ENCODE measurements around the gene ZBTB43. TPM values are rescaled to one million over a fixed set of nuclear protein-coding genes. Genes with fewer than 3 reads are reported as not detected.

Gene ZBTB43
- total RNA-seq, 2 experiments from 2014 or later, result 13.6 to 19.1 TPM

GRCh38 chr9:126842977-126843799 is 38.3 kb downstream of the ZBTB43 start:
- ChIA-PET POLR2A (interaction anchor here (1.3 kb wide), 1 partner anchor 38 kb away, joined by 5 read pairs; the partner anchor contains the start of gene ZBTB43), CTCF (interaction anchor here (1.0 to 2.7 kb wide), 3 partner anchors 16 to 137 kb away, joined by 3 to 8 read pairs (median 5); no protein-coding TSS in a partner anchor)
- Mint-ChIP-seq H3K36me3 (ENCODE audit: low read depth) (no peaks in the 10 kb centered on the region), H3K9me3 (ENCODE audit: insufficient read depth) (no peaks in the 10 kb centered on the region), H3K27me3 (ENCODE audit: low read depth) (no peaks in the 10 kb centered on the region), H3K4me1 (ENCODE audit: low read depth) (peaks cover 7% of the 10 kb centered on the region), H3K27ac (no peak overlapping the region), H3K4me3 (no peak overlapping the region)
- DNase-seq (no peak), ATAC-seq (no peak)

- CTCF ChIA-PET, result interaction anchor here (2.0 to 2.7 kb wide), 2 partner anchors 16 to 138 kb away, joined by 6 to 8 read pairs; partner anchors contain the start of gene ZBTB34
- POLR2A ChIA-PET, result no interaction called here
- no peaks in the 10 kb centered on the region for H3K9me3 Mint-ChIP-seq (ENCODE audit: insufficient read depth)
- H3K27me3 Mint-ChIP-seq (ENCODE audit: low read depth), result no peaks in the 10 kb centered on the region
- H3K4me1 Mint-ChIP-seq (ENCODE audit: low read depth), result peaks cover 2% of the 10 kb centered on the region
- no peak overlapping the region for H3K4me3 Mint-ChIP-seq
- DNase-seq (no peak), ATAC-seq (no peak)
- no peak overlapping the region for H3K27ac Mint-ChIP-seq
- H3K36me3 Mint-ChIP-seq (ENCODE audit: low read depth), result no peaks in the 10 kb centered on the region
These were observed 39.2 kb downstream of the ZBTB43 start for GRCh38 chr9:126844085-126844484.

- no peaks in the 10 kb centered on the region for H3K9me3 Mint-ChIP-seq (ENCODE audit: insufficient read depth)
- H3K36me3 Mint-ChIP-seq (ENCODE audit: low read depth), result no peaks in the 10 kb centered on the region
- H3K27me3 Mint-ChIP-seq (ENCODE audit: low read depth), result peaks cover 9% of the 10 kb centered on the region
- H3K4me1 Mint-ChIP-seq (ENCODE audit: low read depth), result peaks cover 2% of the 10 kb centered on the region
- CTCF ChIA-PET, result no interaction called here
- no peak overlapping the region for H3K4me3 Mint-ChIP-seq
- DNase-seq, result no peak
- ATAC-seq, result no peak
- H3K27ac Mint-ChIP-seq, result no peak overlapping the region
- POLR2A ChIA-PET, result interaction anchor here (0.9 kb wide), 1 partner anchor 12 kb away, joined by 3 read pairs; no protein-coding TSS in a partner anchor
These were observed 42.2 kb downstream of the ZBTB43 start for GRCh38 chr9:126847051-126847450.

GRCh38 chr9:126849591-126850225 is 44.9 kb downstream of the ZBTB43 start:
- ChIA-PET CTCF (interaction anchor here (0.8 to 1.9 kb wide), 3 partner anchors 8 to 56 kb away, joined by 3 to 9 read pairs (median 3); partner anchors contain the start of gene ZBTB34), POLR2A (interaction anchor here (0.6 kb wide), 1 partner anchor 270 kb away, joined by 3 read pairs; no protein-coding TSS in a partner anchor)
- H3K4me1 Mint-ChIP-seq (ENCODE audit: low read depth), result no peaks in the 10 kb centered on the region
- H3K27me3 Mint-ChIP-seq (ENCODE audit: low read depth), result peaks cover 23% of the 10 kb centered on the region
- no peak overlapping the region for H3K27ac Mint-ChIP-seq
- ATAC-seq (no peak), DNase-seq (no peak)
- H3K4me3 Mint-ChIP-seq, result no peak overlapping the region
- no peaks in the 10 kb centered on the region for H3K9me3 Mint-ChIP-seq (ENCODE audit: insufficient read depth)
- H3K36me3 Mint-ChIP-seq (ENCODE audit: low read depth), result no peaks in the 10 kb centered on the region

GRCh38 chr9:126851286-126851880 is 46.5 kb downstream of the ZBTB43 start:
- Mint-ChIP-seq H3K4me3 (no peak overlapping the region), H3K9me3 (ENCODE audit: insufficient read depth) (no peaks in the 10 kb centered on the region), H3K27me3 (ENCODE audit: low read depth) (peaks cover 32% of the 10 kb centered on the region), H3K36me3 (ENCODE audit: low read depth) (no peaks in the 10 kb centered on the region), H3K4me1 (ENCODE audit: low read depth) (no peaks in the 10 kb centered on the region), H3K27ac (no peak overlapping the region)
- ChIA-PET POLR2A (no interaction called here), CTCF (no interaction called here)
- no peak for DNase-seq
- ATAC-seq, result no peak

GRCh38 chr9:126852086-126852688 is 47.3 kb downstream of the ZBTB43 start:
- H3K27me3 Mint-ChIP-seq (ENCODE audit: low read depth), result peaks cover 34% of the 10 kb centered on the region
- CTCF ChIA-PET, result interaction anchor here (0.8 to 0.9 kb wide), 2 partner anchors 70 to 146 kb away, joined by 3 read pairs; no protein-coding TSS in a partner anchor
- DNase-seq, result no peak
- H3K4me1 Mint-ChIP-seq (ENCODE audit: low read depth), result no peaks in the 10 kb centered on the region
- POLR2A ChIA-PET, result no interaction called here
- H3K27ac Mint-ChIP-seq, result no peak overlapping the region
- H3K4me3 Mint-ChIP-seq, result no peak overlapping the region
- H3K36me3 Mint-ChIP-seq (ENCODE audit: low read depth), result no peaks in the 10 kb centered on the region
- ATAC-seq, result no peak
- no peaks in the 10 kb centered on the region for H3K9me3 Mint-ChIP-seq (ENCODE audit: insufficient read depth)

- Mint-ChIP-seq H3K27ac (no peak overlapping the region), H3K36me3 (ENCODE audit: low read depth) (no peaks in the 10 kb centered on the region), H3K27me3 (ENCODE audit: low read depth) (peaks cover 36% of the 10 kb centered on the region), H3K9me3 (ENCODE audit: insufficient read depth) (no peaks in the 10 kb centered on the region), H3K4me1 (ENCODE audit: low read depth) (no peaks in the 10 kb centered on the region), H3K4me3 (no peak overlapping the region)
- CTCF ChIA-PET, result no interaction called here
- no peak for ATAC-seq
- no peak for DNase-seq
- POLR2A ChIA-PET, result no interaction called here
These were observed 48.8 kb downstream of the ZBTB43 start for GRCh38 chr9:126853667-126854066.

- Mint-ChIP-seq H3K27ac (no peak overlapping the region), H3K36me3 (ENCODE audit: low read depth) (no peaks in the 10 kb centered on the region), H3K9me3 (ENCODE audit: insufficient read depth) (no peaks in the 10 kb centered on the region), H3K4me1 (ENCODE audit: low read depth) (peaks cover 6% of the 10 kb centered on the region), H3K27me3 (ENCODE audit: low read depth) (peaks cover 36% of the 10 kb centered on the region), H3K4me3 (no peak overlapping the region)
- no peak for DNase-seq
- CTCF ChIA-PET, result no interaction called here
- ATAC-seq, result no peak
- POLR2A ChIA-PET, result no interaction called here
These were observed 49.9 kb downstream of the ZBTB43 start for GRCh38 chr9:126854734-126855133.

- no peaks in the 10 kb centered on the region for H3K36me3 Mint-ChIP-seq (ENCODE audit: low read depth)
- no peak for ATAC-seq
- no peaks in the 10 kb centered on the region for H3K9me3 Mint-ChIP-seq (ENCODE audit: insufficient read depth)
- DNase-seq, result no peak
- H3K4me3 Mint-ChIP-seq, result no peak overlapping the region
- no peak overlapping the region for H3K27ac Mint-ChIP-seq
- CTCF ChIA-PET, result no interaction called here
- POLR2A ChIA-PET, result interaction anchor here (0.9 to 1.0 kb wide), 2 partner anchors 12 to 52 kb away, joined by 3 read pairs; partner anchors contain the start of gene ZBTB43
- peaks cover 11% of the 10 kb centered on the region for H3K4me1 Mint-ChIP-seq (ENCODE audit: low read depth)
- peaks cover 32% of the 10 kb centered on the region for H3K27me3 Mint-ChIP-seq (ENCODE audit: low read depth)
These were observed 51.6 kb downstream of the ZBTB43 start for GRCh38 chr9:126856326-126856877.

GRCh38 chr9:126857261-126857960 is 52.6 kb downstream of the ZBTB43 start:
- ChIA-PET POLR2A (interaction anchor here (0.9 to 1.0 kb wide), 2 partner anchors 11 to 53 kb away, joined by 3 read pairs; partner anchors contain the start of gene ZBTB43), CTCF (interaction anchor here (1.0 kb wide), 1 partner anchor 57 kb away, joined by 3 read pairs; the partner anchor contains the start of gene RALGPS1)
- no peaks in the 10 kb centered on the region for H3K36me3 Mint-ChIP-seq (ENCODE audit: low read depth)
- H3K9me3 Mint-ChIP-seq (ENCODE audit: insufficient read depth), result no peaks in the 10 kb centered on the region
- no peak overlapping the region for H3K4me3 Mint-ChIP-seq
- H3K4me1 Mint-ChIP-seq (ENCODE audit: low read depth), result peaks cover 21% of the 10 kb centered on the region
- DNase-seq, result no peak
- ATAC-seq, result no peak
- H3K27me3 Mint-ChIP-seq (ENCODE audit: low read depth), result peaks cover 24% of the 10 kb centered on the region
- no peak overlapping the region for H3K27ac Mint-ChIP-seq
